GM21390 (cell line): ENCODE results near the gene KMT2D.

Experiments used
- ATAC-seq: cut with Tn5 transposase; IDR thresholded peaks from one replicate; pipeline ENCODE4 v1.9.1; 2021; ENCODE audit not compliant: unreplicated experiment

The KMT2D gene

GRCh38 chr12:49060237-49061156 lies at the start of gene KMT2D:
Gene KMT2D (minus strand): TSS chr12:49060794. CDS start chr12:49055324, 5,470 bp downstream.
- ATAC-seq, result peak; percentile 50

GRCh38 chr12:49109641-49110463 lies 49.3 kb upstream of the KMT2D start:
- ATAC-seq, result no peak

GRCh38 chr12:49108958-49109404 lies 48.4 kb upstream of the KMT2D start:
- ATAC-seq, result no peak

- ATAC-seq, result no peak
These were observed 45.0 kb upstream of the KMT2D start for GRCh38 chr12:49105504-49106084.

GRCh38 chr12:49104822-49105221 lies 44.2 kb upstream of the KMT2D start:
- ATAC-seq, result no peak

- ATAC-seq, result no peak
These were observed 39.8 kb upstream of the KMT2D start for GRCh38 chr12:49100380-49100779.

- ATAC-seq, result no peak
These were observed 38.1 kb upstream of the KMT2D start for GRCh38 chr12:49098703-49099102.

GRCh38 chr12:49098035-49098451 lies 37.4 kb upstream of the KMT2D start:
- ATAC-seq, result no peak

- no peak for ATAC-seq
These were observed 36.8 kb upstream of the KMT2D start for GRCh38 chr12:49097381-49097780.

- no peak for ATAC-seq
These were observed 34.4 kb upstream of the KMT2D start for GRCh38 chr12:49094975-49095365.

GRCh38 chr12:49094160-49094974 lies 33.8 kb upstream of the KMT2D start, which contains the start of gene DHH:
Gene DHH (minus strand): TSS chr12:49094801. CDS start chr12:49094512, 289 bp downstream.
- no peak for ATAC-seq

- ATAC-seq, result no peak
These were observed 33.2 kb upstream of the KMT2D start for GRCh38 chr12:49093792-49094159.

GRCh38 chr12:49092816-49093406 lies 32.3 kb upstream of the KMT2D start:
- ATAC-seq, result no peak

GRCh38 chr12:49092086-49092815 lies 31.7 kb upstream of the KMT2D start:
- ATAC-seq, result no peak

GRCh38 chr12:49091836-49092085 lies 31.2 kb upstream of the KMT2D start:
- no peak for ATAC-seq

GRCh38 chr12:49091056-49091835 lies 30.7 kb upstream of the KMT2D start:
- no peak for ATAC-seq

GRCh38 chr12:49089821-49090773 lies 29.5 kb upstream of the KMT2D start:
- no peak for ATAC-seq

- no peak for ATAC-seq
These were observed 28.3 kb upstream of the KMT2D start for GRCh38 chr12:49088932-49089330.
